Measurements from ENCODE around the gene ECM1.

- TF ChIP-seq CTCF (optimal IDR thresholded peaks at IDR 0.05 in 1 of 3, IDR thresholded peaks at IDR 0.05 in 1 of 3, conservative IDR thresholded peaks at IDR 0.05 in 1 of 3; ENCODE audit: extremely low read depth in 1 of 3, insufficient read depth in 2 of 3, low read length in 3 of 3) (no peak), EZH2 (IDR thresholded peaks at IDR 0.05; ENCODE audit: low read length) (no peak)
These were observed 8.2 kb downstream of the ECM1 start for GRCh38 chr1:150516050-150516591.

All from keratinocyte (primary cell).